MG63 (cell line): ENCODE data around the gene KL. TPM values are rescaled to one million over a fixed set of nuclear protein-coding genes. Genes with fewer than 3 reads are reported as not detected.
A peak's percentile ranks its signal among the peaks of the same experiment; 100 is the strongest.

ENCODE experiments used
- DNase-seq: peaks from one replicate; pipeline ENCODE4 v3.0.0-alpha.2; 2020
- H3K27me3 ChIP-seq: fragments of 250-450 bp; sonication (Bioruptor Pico); 2 replicates; pipeline ENCODE4 v1.5.1; 2020; ENCODE audit warnings: mild to moderate bottlenecking, moderate library complexity
- H3K36me3 ChIP-seq: fragments of 250-450 bp; sonication (Bioruptor Pico); 2 replicates; pipeline ENCODE4 v1.5.1; 2020; ENCODE audit warnings: mild to moderate bottlenecking, moderate library complexity
- H3K4me3 ChIP-seq: fragments of 250-450 bp; sonication (Bioruptor Pico); 2 replicates; pipeline ENCODE4 v1.5.1; 2020; ENCODE audit warnings: mild to moderate bottlenecking, moderate library complexity
- H3K9me3 ChIP-seq: fragments of 250-450 bp; sonication (Bioruptor Pico); 2 replicates; pipeline ENCODE4 v1.5.1; 2020; ENCODE audit warnings: mild to moderate bottlenecking, moderate library complexity
- total RNA-seq: library from RNA; depleted of rRNA; stranded (reverse); fragments of >200 nt; shearing (Covaris generic); gene quantifications from 2 replicates; pipeline ENCODE4 v1.2.3, GENCODE V29; 2014; ENCODE audit warnings: low replicate concordance

KL gene
- total RNA-seq, 1 experiment from 2014 or later: 0.59 TPM

GRCh38 chr13:33053397-33054066, 37.3 kb downstream of the KL start:
- Histone ChIP-seq H3K4me3 (no peak overlapping the region), H3K27me3 (no peaks in the 10 kb centered on the region), H3K36me3 (no peaks in the 10 kb centered on the region), H3K9me3 (no peaks in the 10 kb centered on the region; the same call in 1 of the 2 replicates)
- DNase-seq: peak; percentile 33

- Histone ChIP-seq H3K36me3 (no peaks in the 10 kb centered on the region), H3K27me3 (no peaks in the 10 kb centered on the region), H3K4me3 (no peak overlapping the region), H3K9me3 (no peaks in the 10 kb centered on the region; the same call in 1 of the 2 replicates)
- no peak for DNase-seq
Observed at GRCh38 chr13:33057019-33057780, 41.0 kb downstream of the KL start.

- no peaks in the 10 kb centered on the region for H3K27me3 ChIP-seq
- H3K9me3 ChIP-seq: no peaks in the 10 kb centered on the region; the same call in 1 of the 2 replicates
- no peak for DNase-seq
- no peaks in the 10 kb centered on the region for H3K36me3 ChIP-seq
- no peak overlapping the region for H3K4me3 ChIP-seq
Observed at GRCh38 chr13:33058776-33059327, 42.6 kb downstream of the KL start.

GRCh38 chr13:33060815-33061214, 44.6 kb downstream of the KL start:
- no peaks in the 10 kb centered on the region for H3K9me3 ChIP-seq
- H3K4me3 ChIP-seq: no peak overlapping the region
- no peaks in the 10 kb centered on the region for H3K36me3 ChIP-seq
- DNase-seq: no peak
- H3K27me3 ChIP-seq: no peaks in the 10 kb centered on the region

GRCh38 chr13:33066329-33066728, 50.1 kb downstream of the KL start:
- H3K36me3 ChIP-seq: no peaks in the 10 kb centered on the region
- no peaks in the 10 kb centered on the region for H3K9me3 ChIP-seq
- H3K4me3 ChIP-seq: no peak overlapping the region
- no peaks in the 10 kb centered on the region for H3K27me3 ChIP-seq
- DNase-seq: no peak

GRCh38 chr13:33069365-33069764, 53.1 kb downstream of the KL start:
- Histone ChIP-seq H3K9me3 (no peaks in the 10 kb centered on the region), H3K4me3 (no peak overlapping the region), H3K27me3 (no peaks in the 10 kb centered on the region), H3K36me3 (no peaks in the 10 kb centered on the region)
- DNase-seq: no peak

- DNase-seq: no peak
Observed at GRCh38 chr13:33070713-33071112, 54.5 kb downstream of the KL start.

GRCh38 chr13:33072282-33072681, 56.1 kb downstream of the KL start:
- Histone ChIP-seq H3K36me3 (no peaks in the 10 kb centered on the region), H3K27me3 (no peaks in the 10 kb centered on the region), H3K4me3 (no peak overlapping the region), H3K9me3 (no peaks in the 10 kb centered on the region)
- no peak for DNase-seq

More at GRCh38 chr13:33070713-33071112, 54.5 kb downstream of the KL start:
- Histone ChIP-seq H3K27me3 (no peaks in the 10 kb centered on the region), H3K9me3 (no peaks in the 10 kb centered on the region), H3K4me3 (no peak overlapping the region), H3K36me3 (no peaks in the 10 kb centered on the region)

GRCh38 chr13:33072759-33073158, 56.5 kb downstream of the KL start:
- H3K36me3 ChIP-seq: no peaks in the 10 kb centered on the region

GRCh38 chr13:33073338-33073737, 57.1 kb downstream of the KL start:
- H3K4me3 ChIP-seq: no peak overlapping the region
- H3K9me3 ChIP-seq: no peaks in the 10 kb centered on the region
- no peak for DNase-seq

More at GRCh38 chr13:33072759-33073158, 56.5 kb downstream of the KL start:
- no peak overlapping the region for H3K4me3 ChIP-seq
- H3K9me3 ChIP-seq: no peaks in the 10 kb centered on the region
- H3K27me3 ChIP-seq: no peaks in the 10 kb centered on the region
- DNase-seq: no peak

GRCh38 chr13:33076001-33076992, 60.1 kb downstream of the KL start:
- DNase-seq: no peak
- no peaks in the 10 kb centered on the region for H3K27me3 ChIP-seq
- H3K4me3 ChIP-seq: no peak overlapping the region
- H3K36me3 ChIP-seq: no peaks in the 10 kb centered on the region
- no peaks in the 10 kb centered on the region for H3K9me3 ChIP-seq

More at GRCh38 chr13:33073338-33073737, 57.1 kb downstream of the KL start:
- Histone ChIP-seq H3K36me3 (no peaks in the 10 kb centered on the region), H3K27me3 (no peaks in the 10 kb centered on the region)

- DNase-seq: no peak
- Histone ChIP-seq H3K36me3 (no peaks in the 10 kb centered on the region), H3K9me3 (no peaks in the 10 kb centered on the region), H3K4me3 (no peak overlapping the region), H3K27me3 (no peaks in the 10 kb centered on the region)
Observed at GRCh38 chr13:33078263-33078662, 62.0 kb downstream of the KL start.

- DNase-seq: no peak
- Histone ChIP-seq H3K9me3 (no peaks in the 10 kb centered on the region), H3K27me3 (no peaks in the 10 kb centered on the region), H3K36me3 (no peaks in the 10 kb centered on the region), H3K4me3 (no peak overlapping the region)
Observed at GRCh38 chr13:33079960-33080359, 63.7 kb downstream of the KL start.

- H3K27me3 ChIP-seq: no peaks in the 10 kb centered on the region
- H3K4me3 ChIP-seq: no peak overlapping the region
- no peaks in the 10 kb centered on the region for H3K9me3 ChIP-seq
- DNase-seq: no peak
- H3K36me3 ChIP-seq: no peaks in the 10 kb centered on the region
Observed at GRCh38 chr13:33080972-33081590, 64.9 kb downstream of the KL start.

- no peak for DNase-seq
- no peak overlapping the region for H3K4me3 ChIP-seq
Observed at GRCh38 chr13:33081666-33082065, 65.4 kb downstream of the KL start.

GRCh38 chr13:33083054-33083453, 66.8 kb downstream of the KL start:
- H3K9me3 ChIP-seq: no peaks in the 10 kb centered on the region
- H3K36me3 ChIP-seq: no peaks in the 10 kb centered on the region
- H3K27me3 ChIP-seq: no peaks in the 10 kb centered on the region
- H3K4me3 ChIP-seq: no peak overlapping the region
- DNase-seq: no peak

More at GRCh38 chr13:33081666-33082065, 65.4 kb downstream of the KL start:
- no peaks in the 10 kb centered on the region for H3K27me3 ChIP-seq
- no peaks in the 10 kb centered on the region for H3K36me3 ChIP-seq
- no peaks in the 10 kb centered on the region for H3K9me3 ChIP-seq
